Central memory CD4-positive, alpha-beta T cell (primary cell): ENCODE results near the gene GATAD1.

Experiments used
- DNase-seq: peaks from one replicate; pipeline ENCODE4 v3.0.0; 2022

The GATAD1 gene

GRCh38 chr7:92485267-92485892 lies 38.1 kb downstream of the GATAD1 start:
- DNase-seq, result no peak

DNA sequence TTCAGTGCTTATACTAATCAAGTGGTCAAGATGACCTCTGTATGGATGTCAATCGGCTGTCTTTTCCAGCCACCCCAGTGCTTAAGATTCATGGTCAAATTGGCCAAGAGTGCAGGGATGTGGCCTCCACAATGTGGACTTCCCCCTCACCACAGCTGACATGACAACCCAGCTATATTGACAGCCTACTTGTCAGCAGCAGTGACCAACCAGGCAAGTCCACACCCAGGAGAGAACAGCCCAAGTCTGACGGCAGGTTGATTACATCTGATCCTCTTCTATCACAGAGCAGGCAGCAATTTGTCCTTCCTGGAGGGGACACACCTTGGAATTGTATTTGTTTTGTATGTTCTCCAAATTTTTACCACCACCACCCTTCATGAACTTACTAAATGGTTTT lies 38.7 kb downstream of the GATAD1 start:
- DNase-seq, result no peak

GRCh38 chr7:92487804-92488203 lies 40.5 kb downstream of the GATAD1 start:
- no peak for DNase-seq

DNA sequence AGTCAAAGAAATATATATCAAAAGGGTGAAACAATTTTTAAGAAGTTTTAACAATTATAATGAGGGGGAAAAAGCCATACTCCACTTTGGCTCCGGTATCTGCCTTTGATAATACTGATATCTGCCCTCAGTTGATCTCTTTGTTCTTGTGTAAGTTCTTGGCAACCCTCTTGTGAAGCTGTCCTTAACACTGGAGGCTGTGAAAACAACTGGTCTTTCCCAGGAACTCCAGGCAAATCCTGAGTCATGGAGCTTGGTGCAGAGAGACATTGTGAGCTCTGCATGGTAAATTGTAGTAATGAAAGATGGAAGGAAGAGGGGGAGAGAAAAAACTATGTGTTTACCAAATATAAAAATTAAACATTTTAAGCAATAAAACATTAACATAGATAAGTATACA lies 42.4 kb downstream of the GATAD1 start:
- DNase-seq, result no peak

- no peak for DNase-seq
Measured at GRCh38 chr7:92496876-92497275, 49.6 kb downstream of the GATAD1 start.

- no peak for DNase-seq
Measured at GRCh38 chr7:92498557-92498956, 51.3 kb downstream of the GATAD1 start.

GRCh38 chr7:92503767-92504166 lies 56.5 kb downstream of the GATAD1 start:
- no peak for DNase-seq

DNA sequence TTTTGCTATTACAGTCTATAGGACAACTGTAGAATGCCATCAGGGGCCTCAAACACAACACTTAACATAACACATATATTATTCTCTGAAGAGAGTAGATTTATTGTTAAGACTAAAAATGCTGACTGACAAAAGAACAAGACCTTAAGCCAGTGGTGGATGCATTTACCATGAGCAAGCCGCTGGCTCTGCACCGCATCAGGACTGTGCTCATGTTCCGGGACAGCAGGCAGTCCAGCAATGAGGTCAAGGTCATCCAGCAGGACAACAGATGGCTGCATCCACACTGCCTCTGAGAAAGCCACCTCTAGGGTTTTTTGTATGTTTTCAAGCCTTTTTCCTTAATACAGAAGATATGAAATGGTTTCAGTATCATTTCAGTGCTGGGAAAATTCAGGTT lies 57.3 kb downstream of the GATAD1 start:
- no peak for DNase-seq

- DNase-seq, result no peak
Measured at GRCh38 chr7:92506363-92506762, 59.1 kb downstream of the GATAD1 start.

GRCh38 chr7:92508946-92509345 lies 61.7 kb downstream of the GATAD1 start:
- DNase-seq, result no peak
